GM10266 (cell line): ENCODE results near the gene CA10.

ENCODE experiments used
- DNase-seq: peaks from one replicate; pipeline ENCODE4 v3.0.0; 2012; ENCODE audit errors: extremely low spot score
- CTCF ChIP-seq: IDR thresholded peaks from 2 replicates; pipeline ENCODE4 v1.5.1; 2012; ENCODE audit warnings: mild to moderate bottlenecking, low read depth; ENCODE audit not compliant: control insufficient read depth, insufficient read depth; ENCODE audit errors: missing control alignments

Gene CA10

GRCh38 chr17:51999654-52000053 lies 158.9 kb downstream of the CA10 start:
- no peak for TF ChIP-seq CTCF
- DNase-seq, result no peak

GRCh38 chr17:51997723-51998122 lies 160.8 kb downstream of the CA10 start:
- no peak for DNase-seq
- TF ChIP-seq CTCF, result no peak

DNA sequence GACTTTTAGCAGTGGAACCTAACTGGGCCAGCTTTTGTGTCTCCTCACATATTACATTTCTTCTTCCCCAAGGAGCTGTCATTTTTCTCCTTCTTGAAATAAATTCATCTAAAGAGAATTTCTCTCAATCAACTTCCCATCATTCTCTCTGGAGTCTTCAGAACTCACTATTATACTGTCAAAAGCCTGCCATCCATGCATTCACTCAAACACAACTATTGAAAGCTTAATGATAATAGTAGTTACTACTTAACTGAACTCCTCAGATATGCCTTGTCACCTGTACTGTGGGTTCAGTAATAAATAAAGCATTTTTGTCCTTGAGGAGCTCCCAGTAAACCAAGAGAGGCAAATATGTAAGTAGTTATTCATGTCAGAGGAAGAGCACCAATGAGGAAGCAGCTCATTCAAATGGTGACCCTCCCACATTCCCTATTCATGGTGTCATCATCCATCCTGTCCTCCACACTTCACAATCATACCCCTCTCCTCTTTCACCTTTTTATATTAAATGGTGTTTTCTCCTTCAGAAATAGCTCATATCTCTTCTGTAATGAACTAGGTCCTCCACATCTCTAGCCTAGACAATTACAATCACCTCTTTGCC lies 162.6 kb downstream of the CA10 start:
- no peak for TF ChIP-seq CTCF
- no peak for DNase-seq

DNA sequence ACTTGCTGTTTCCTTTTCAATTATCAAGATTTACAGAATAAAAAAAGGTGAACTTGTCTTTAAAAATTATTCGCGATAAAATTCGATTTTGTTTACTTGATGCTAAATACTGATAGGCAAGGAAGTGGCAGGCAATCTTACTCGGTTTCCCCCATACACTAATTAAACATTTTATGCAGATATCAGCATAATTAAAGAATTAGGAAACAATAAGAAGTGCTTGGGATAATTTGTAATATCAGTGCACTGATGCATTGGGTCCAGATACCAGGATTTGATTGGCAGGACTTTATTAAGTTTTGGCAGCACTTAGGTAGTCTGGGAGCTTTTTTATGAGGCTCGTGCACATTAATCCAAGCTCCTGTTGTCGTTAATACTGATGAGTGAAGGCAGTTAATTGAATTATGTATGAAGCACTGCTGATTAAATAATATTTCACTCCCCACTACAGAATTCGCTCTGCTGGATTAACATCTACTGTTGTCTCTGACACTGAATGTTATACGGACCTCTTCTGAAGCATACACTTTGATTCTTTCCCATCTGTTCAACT lies 165.6 kb downstream of the CA10 start:
- no peak for TF ChIP-seq CTCF
- no peak for DNase-seq

GRCh38 chr17:51971121-51971520 lies 187.4 kb downstream of the CA10 start:
- TF ChIP-seq CTCF, result no peak
- no peak for DNase-seq

DNA sequence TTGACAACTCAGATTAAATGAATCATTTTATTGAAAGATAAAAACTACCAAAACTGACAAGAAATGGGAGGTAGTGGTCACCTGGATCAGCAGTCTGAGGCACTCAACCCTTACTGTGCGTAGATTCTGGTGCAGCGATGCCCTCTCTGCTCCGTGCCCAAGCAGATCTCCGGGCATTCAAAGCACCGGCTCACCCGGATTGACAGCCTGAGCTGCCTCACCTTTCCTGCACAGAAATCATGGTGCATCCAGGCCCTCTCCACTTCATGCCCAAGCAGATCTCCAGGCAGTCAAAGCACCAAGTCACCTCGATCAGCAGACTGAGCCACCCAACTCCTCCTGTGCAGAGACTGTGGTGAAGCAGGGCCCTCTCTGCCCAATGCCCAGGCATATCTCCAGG lies 196.8 kb downstream of the CA10 start:
- TF ChIP-seq CTCF, result no peak
- DNase-seq, result no peak

DNA sequence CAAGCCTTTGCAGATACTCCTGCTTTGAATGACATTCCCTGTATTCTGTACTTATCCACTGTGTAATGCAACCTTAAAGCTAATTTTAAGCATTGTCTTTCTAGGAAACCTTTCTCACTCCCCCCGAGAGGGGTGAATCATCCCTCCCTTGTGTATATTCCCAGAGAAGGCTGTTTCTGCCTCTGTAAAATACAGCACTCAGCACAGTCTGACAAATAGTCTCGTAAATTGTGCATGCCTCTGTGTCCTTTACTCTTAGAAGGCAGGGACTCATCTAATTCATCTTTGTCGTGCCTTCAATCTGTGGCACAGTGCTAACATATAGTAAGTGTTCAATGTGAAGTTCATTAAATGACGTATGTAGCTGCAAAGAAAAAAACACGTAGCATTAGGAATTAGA lies 200.7 kb downstream of the CA10 start:
- no peak for TF ChIP-seq CTCF
- no peak for DNase-seq
